Testis (tissue), 2 donors: ENCODE data around the gene CCR5.

Experiments
- POLR2A ChIP-seq: fragments of 450-650 bp; IDR thresholded peaks from one replicate; pipeline ENCODE4 v1.6.1; 2017; ENCODE audit warnings: antibody characterized with exemption, mild to moderate bottlenecking, moderate library complexity
- TF ChIP-seq, protein P1 (sequence below), 3 experiments: fragments of 450-650 bp in 2 of 3; fragments of 200-600 bp in 1 of 3; sonication (generic) in 1 of 3; IDR thresholded peaks; one replicate each; pipeline ENCODE4 v1.5.1; 2016 to 2019; ENCODE audit warnings: antibody characterized with exemption in 3 of 3, mild to moderate bottlenecking in 2 of 3, moderate library complexity in 1 of 3

DNA sequence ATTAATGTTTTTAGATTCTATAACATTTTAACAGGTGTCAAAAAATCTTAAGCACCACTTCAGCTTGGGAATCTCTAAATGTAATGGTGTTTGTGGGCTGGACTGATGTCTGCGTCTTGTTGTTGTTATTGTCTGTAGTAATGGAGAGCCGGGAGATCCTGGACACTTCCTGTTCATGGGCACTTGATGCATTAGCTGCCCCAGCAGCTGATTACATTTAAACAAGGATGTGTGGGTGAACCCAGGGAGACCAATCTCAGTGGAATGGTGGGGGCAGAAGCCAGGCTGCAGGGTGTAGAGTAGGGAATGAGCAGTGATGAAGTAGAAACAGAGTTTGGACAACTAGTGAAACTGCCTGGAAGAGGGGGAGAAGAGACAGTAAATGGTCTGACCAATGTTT lies 28.4 kb downstream of the CCR5 start:
- no peak for TF ChIP-seq POLR2A
- TF ChIP-seq, protein P1, sequence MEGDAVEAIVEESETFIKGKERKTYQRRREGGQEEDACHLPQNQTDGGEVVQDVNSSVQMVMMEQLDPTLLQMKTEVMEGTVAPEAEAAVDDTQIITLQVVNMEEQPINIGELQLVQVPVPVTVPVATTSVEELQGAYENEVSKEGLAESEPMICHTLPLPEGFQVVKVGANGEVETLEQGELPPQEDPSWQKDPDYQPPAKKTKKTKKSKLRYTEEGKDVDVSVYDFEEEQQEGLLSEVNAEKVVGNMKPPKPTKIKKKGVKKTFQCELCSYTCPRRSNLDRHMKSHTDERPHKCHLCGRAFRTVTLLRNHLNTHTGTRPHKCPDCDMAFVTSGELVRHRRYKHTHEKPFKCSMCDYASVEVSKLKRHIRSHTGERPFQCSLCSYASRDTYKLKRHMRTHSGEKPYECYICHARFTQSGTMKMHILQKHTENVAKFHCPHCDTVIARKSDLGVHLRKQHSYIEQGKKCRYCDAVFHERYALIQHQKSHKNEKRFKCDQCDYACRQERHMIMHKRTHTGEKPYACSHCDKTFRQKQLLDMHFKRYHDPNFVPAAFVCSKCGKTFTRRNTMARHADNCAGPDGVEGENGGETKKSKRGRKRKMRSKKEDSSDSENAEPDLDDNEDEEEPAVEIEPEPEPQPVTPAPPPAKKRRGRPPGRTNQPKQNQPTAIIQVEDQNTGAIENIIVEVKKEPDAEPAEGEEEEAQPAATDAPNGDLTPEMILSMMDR (IDR thresholded peaks at IDR 0.05), result no peak
